ENCODE measurements around the gene OTUB1. TPM values are rescaled to one million over a fixed set of nuclear protein-coding genes. Genes with fewer than 3 reads are reported as not detected.

The OTUB1 gene
- total and polyA plus RNA-seq, 2 donors (not counting 1 experiment from before 2014, with no cell fraction given), result 78.2 to 119 TPM

- Histone ChIP-seq H3K4me3 (ENCODE audit: control extremely low read depth in 1 of 5, extremely low read depth in 1 of 5, insufficient read depth in 1 of 5, low read depth in 2 of 5, low read length in 4 of 5) (no peak overlapping the region), H3K4me1 (ENCODE audit: control insufficient read depth in 2 of 2, insufficient read depth in 2 of 2, low read length in 2 of 2) (no peaks in the 10 kb centered on the region), H3K27ac (ENCODE audit: low read length in 2 of 2) (no peak overlapping the region), H3K9me3 (ENCODE audit: control extremely low read depth in 1 of 3, control insufficient read depth in 2 of 3, insufficient read depth in 1 of 3, low read length in 2 of 3) (no peaks in the 10 kb centered on the region), H3K36me3 (replicated peaks in 1 of 2; ENCODE audit: control extremely low read depth in 1 of 2, control insufficient read depth in 1 of 2, extremely low read depth in 1 of 2, insufficient read depth in 2 of 2, low read length in 1 of 2) (no peaks in the 10 kb centered on the region), H3K9ac (ENCODE audit: low read length) (no peak overlapping the region), H2AFZ (ENCODE audit: insufficient read depth, low read depth, low read length, poor library complexity, severe bottlenecking) (no peak overlapping the region), H3K79me2 (ENCODE audit: control insufficient read depth, insufficient read depth, low read length) (no peaks in the 10 kb centered on the region), H3K27me3 (replicated peaks in 1 of 4; ENCODE audit: control extremely low read depth in 1 of 4, control insufficient read depth in 3 of 4, insufficient read depth in 4 of 4, low read length in 3 of 4) (no peaks in the 10 kb centered on the region), H3K4me2 (replicated peaks; ENCODE audit: low read depth, low read length, poor library complexity, severe bottlenecking) (no peak overlapping the region), H4K20me1 (ENCODE audit: control insufficient read depth, insufficient read depth, low read length, poor library complexity, severe bottlenecking) (no peaks in the 10 kb centered on the region)
- no peak for TF ChIP-seq EZH2 (IDR thresholded peaks at IDR 0.05; ENCODE audit: borderline replicate concordance, insufficient read depth, low read depth, low read length, poor library complexity, severe bottlenecking)
- TF ChIP-seq CTCF (IDR thresholded peaks at IDR 0.05), result no peak
- H3K27ac Mint-ChIP-seq, result no peak overlapping the region
- DNase-seq, result no peak
- peaks cover under 1% of the 10 kb centered on the region for H3K27me3 Mint-ChIP-seq
- ChIA-PET CTCF (interaction anchor here (0.7 kb wide), 1 partner anchor 20 kb away, joined by 3 read pairs; no protein-coding TSS in a partner anchor), POLR2A (no interaction called here)
- intact Hi-C loops (cut with micrococcal nuclease), result no loop called here
- no peak overlapping the region for H3K4me3 Mint-ChIP-seq
- no peaks in the 10 kb centered on the region for H3K9me3 Mint-ChIP-seq (ENCODE audit: insufficient read depth)
- ATAC-seq (ENCODE audit: low read depth), result no peak
- WGBS (ENCODE audit: insufficient coverage), result 83% methylated on average over 20 of the region's 22 CpGs
- no peaks in the 10 kb centered on the region for H3K4me1 Mint-ChIP-seq
Measured at GRCh38 chr11:64020976-64021756, 34.9 kb downstream of the OTUB1 start.

- no peak overlapping the region for H3K27ac Mint-ChIP-seq
- peaks cover 6% of the 10 kb centered on the region for H3K27me3 Mint-ChIP-seq
- ATAC-seq (ENCODE audit: low read depth), result no peak
- POLR2A ChIA-PET, result no interaction called here
- no peaks in the 10 kb centered on the region for H3K27me3 ChIP-seq (replicated peaks in 1 of 4; ENCODE audit: control extremely low read depth in 1 of 4, control insufficient read depth in 3 of 4, insufficient read depth in 4 of 4, low read length in 3 of 4)
- TF ChIP-seq EZH2 (IDR thresholded peaks at IDR 0.05; ENCODE audit: borderline replicate concordance, insufficient read depth, low read depth, low read length, poor library complexity, severe bottlenecking) (no peak), CTCF (IDR thresholded peaks at IDR 0.05) (no peak)
- H2AFZ ChIP-seq (ENCODE audit: insufficient read depth, low read depth, low read length, poor library complexity, severe bottlenecking), result no peak overlapping the region
- H3K4me1 Mint-ChIP-seq, result no peaks in the 10 kb centered on the region
- no peaks in the 10 kb centered on the region for H4K20me1 ChIP-seq (ENCODE audit: control insufficient read depth, insufficient read depth, low read length, poor library complexity, severe bottlenecking)
- H3K9ac ChIP-seq (ENCODE audit: low read length), result no peak overlapping the region
- peaks cover 0 to 2% (median 0%) of the 10 kb centered on the region in 3 donors for H3K9me3 ChIP-seq (ENCODE audit: control extremely low read depth in 1 of 3, control insufficient read depth in 2 of 3, insufficient read depth in 1 of 3, low read length in 2 of 3)
- no peaks in the 10 kb centered on the region for H3K36me3 ChIP-seq (replicated peaks in 1 of 2; ENCODE audit: control extremely low read depth in 1 of 2, control insufficient read depth in 1 of 2, extremely low read depth in 1 of 2, insufficient read depth in 2 of 2, low read length in 1 of 2)
- CTCF ChIA-PET, result no interaction called here
- H3K79me2 ChIP-seq (ENCODE audit: control insufficient read depth, insufficient read depth, low read length), result no peaks in the 10 kb centered on the region
- H3K4me2 ChIP-seq (replicated peaks; ENCODE audit: low read depth, low read length, poor library complexity, severe bottlenecking), result no peak overlapping the region
- H3K4me1 ChIP-seq (ENCODE audit: control insufficient read depth in 2 of 2, insufficient read depth in 2 of 2, low read length in 2 of 2), result no peaks in the 10 kb centered on the region
- H3K4me3 Mint-ChIP-seq, result no peak overlapping the region
- WGBS (ENCODE audit: insufficient coverage), result 88% methylated on average over 5 of the region's 10 CpGs
- DNase-seq, result no peak
- H3K27ac ChIP-seq (ENCODE audit: low read length in 2 of 2), result no peak overlapping the region
- no peaks in the 10 kb centered on the region for H3K9me3 Mint-ChIP-seq (ENCODE audit: insufficient read depth)
- H3K4me3 ChIP-seq (ENCODE audit: control extremely low read depth in 1 of 5, extremely low read depth in 1 of 5, insufficient read depth in 1 of 5, low read depth in 2 of 5, low read length in 4 of 5), result no peak overlapping the region
- intact Hi-C loops (cut with micrococcal nuclease), result no loop called here
Measured at GRCh38 chr11:64021757-64022093, 35.5 kb downstream of the OTUB1 start.
